ENCODE measurements around the gene NRP1.
A peak's percentile ranks its signal among the peaks of the same experiment; 100 is the strongest.

Gene NRP1

GRCh38 chr10:33260403-33261149 lies 73.9 kb downstream of the NRP1 start:
- DNase-seq (ENCODE audit: low spot score): no peak

GRCh38 chr10:33258967-33259366 lies 75.5 kb downstream of the NRP1 start:
- DNase-seq (ENCODE audit: low spot score): no peak

- no peak for DNase-seq (ENCODE audit: low spot score)
Observed at GRCh38 chr10:33257439-33258080, 76.9 kb downstream of the NRP1 start.

GRCh38 chr10:33256458-33256857 lies 78.0 kb downstream of the NRP1 start:
- no peak for DNase-seq (ENCODE audit: low spot score)

DNA sequence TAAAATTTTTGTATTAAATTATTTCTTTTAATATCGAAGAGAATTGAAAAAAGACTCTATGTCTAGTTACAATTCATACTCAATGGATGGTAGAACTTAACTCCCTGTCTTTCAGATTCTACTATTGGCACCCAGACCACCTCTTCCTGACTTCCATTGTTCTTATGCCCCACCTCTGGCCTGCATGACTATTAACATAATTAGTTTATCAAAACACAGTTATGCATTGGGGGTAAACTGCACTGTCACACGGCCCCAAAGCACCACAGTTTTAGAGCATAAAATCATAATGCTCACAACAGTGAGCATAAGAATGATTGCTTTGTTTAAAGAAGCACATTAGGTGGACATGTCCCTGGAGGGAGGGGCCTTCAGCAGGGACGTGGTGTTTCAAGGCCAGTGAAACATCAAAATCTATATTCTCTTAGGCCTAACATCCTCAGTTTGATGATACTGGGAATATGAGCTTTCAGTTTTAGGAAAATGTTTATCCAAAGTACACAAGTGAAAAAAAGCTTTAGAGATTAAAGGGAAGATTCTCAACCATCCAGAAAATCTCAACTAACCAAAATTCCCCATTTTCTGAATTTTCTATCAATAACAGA lies 79.8 kb downstream of the NRP1 start:
- DNase-seq (ENCODE audit: low spot score): no peak

- no peak for DNase-seq (ENCODE audit: low spot score)
Observed at GRCh38 chr10:33253411-33253810, 81.1 kb downstream of the NRP1 start.

- no peak for DNase-seq (ENCODE audit: low spot score)
Observed at GRCh38 chr10:33252794-33253203, 81.7 kb downstream of the NRP1 start.

- DNase-seq (ENCODE audit: low spot score): no peak
Observed at GRCh38 chr10:33252324-33252723, 82.1 kb downstream of the NRP1 start.

DNA sequence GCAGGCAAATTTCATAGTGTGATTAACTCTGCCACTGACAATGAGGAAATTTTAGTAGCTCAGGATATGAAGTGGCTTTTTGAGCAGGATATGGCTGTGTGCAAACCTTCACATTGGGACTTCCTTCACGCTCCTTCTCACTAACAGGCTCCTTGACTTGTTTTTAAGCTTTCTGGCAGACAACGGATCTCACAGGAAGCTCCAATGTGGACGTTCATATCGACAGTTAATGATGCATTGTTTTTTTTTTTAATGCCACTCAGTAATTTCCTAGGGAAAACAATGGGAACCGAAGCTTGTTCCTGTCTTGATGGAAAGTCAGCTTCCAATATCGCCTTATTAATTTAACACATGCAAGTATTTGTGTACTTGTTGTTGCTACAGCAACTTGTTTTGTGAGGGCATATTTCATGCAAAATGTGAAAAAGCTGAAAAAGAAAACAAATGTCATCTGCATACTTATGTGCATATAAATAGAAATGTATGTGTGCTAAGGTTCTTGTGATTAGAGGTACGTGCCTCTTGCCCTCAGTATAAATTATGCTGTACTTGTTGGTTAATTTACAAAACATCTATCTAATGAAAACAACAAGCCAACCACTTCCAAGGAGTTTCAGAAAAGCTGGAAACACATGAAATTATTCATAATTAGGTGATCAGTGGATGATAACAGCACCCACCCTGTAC lies 84.7 kb downstream of the NRP1 start:
- no peak for DNase-seq (ENCODE audit: low spot score)

DNA sequence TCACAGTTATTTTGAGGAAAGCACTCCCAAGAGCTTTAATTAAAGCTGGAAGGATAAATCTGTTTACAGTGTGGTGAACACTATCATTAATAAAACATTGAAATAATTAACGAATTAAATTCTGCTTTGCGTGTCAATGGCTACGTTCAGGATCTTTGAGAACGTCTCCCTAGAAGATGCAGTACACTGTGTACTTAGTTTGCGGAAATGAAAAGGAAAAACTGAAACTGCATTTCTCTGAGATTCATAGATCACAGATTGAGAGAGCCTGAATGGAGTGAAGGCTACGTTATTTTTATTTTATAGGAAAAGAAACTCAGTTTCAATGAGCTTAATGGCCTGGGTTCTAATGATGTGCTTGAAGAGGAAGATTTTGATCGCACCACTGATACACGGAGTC lies 85.3 kb downstream of the NRP1 start:
- no peak for DNase-seq (ENCODE audit: low spot score)

DNA sequence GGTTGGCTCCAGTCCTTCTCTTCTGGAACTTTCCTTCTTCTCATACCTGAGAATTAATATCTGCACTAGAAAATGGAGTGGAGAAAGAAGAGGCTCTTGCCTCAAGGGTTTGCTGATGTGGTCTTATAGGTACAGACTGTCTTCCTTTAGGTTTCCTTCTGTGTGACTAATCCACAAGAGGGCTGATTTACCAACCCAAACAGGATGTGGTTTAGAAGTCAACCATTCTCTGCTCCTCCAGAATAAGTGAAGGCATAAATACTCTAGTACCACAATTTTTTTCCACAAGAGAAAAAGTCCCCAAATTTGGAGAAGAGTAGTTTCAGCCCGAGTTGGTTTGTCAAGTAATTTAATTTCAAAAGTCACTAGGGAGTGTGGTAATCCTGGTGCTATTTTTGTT lies 85.8 kb downstream of the NRP1 start:
- DNase-seq (ENCODE audit: low spot score): peak; percentile 21

DNA sequence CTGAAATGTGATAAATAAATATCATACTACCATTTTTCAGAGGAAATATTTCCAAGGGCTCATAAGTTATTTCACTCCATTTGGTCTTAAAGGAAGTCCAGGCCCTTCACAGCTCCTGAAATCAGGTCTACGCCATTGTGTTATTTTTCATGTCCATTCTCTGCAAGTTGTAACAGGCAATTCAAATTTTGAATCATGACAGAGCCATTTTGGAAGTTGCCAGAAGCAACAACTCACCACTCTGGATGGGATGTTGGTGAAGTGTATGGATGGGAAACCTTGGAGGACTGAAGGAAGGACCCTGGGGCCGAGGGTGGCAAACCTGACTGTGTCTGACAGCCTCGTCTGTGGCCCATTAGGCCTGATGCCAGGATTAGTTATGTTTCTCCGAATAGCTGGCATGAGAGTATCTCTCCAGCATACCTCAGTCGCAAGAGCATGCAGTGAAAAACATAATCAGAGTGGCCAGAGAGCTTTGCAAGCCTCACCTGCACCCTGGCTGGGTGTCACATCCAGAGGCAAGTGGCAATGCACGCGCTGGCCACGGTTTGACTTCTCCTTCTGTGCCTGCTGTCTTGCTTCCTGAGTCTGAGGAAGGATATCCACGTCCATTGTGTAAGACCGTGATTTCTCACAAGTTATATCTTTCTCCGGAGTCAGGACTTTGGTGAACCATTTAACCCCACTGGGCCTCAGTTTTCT lies 87.1 kb downstream of the NRP1 start:
- no peak for DNase-seq (ENCODE audit: low spot score)

DNA sequence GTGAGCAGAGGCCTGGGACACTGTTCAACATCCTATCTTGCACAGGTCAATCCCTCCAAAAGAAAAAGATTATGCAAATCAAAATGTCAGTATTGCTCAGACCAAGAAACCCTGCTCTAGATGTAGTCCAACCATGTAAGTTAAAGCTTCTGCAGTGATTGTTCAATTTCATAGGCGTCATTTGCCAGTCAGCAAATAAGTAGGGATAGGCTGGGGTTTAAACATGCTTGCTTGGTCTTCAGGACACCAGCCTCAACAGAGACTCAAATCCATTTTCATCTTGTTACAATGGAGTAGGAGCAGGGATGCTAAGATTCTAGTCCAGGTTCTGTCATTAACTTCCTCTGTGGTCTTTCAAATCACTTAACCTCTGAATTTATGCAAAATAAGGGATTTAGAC lies 89.1 kb downstream of the NRP1 start:
- DNase-seq (ENCODE audit: low spot score): no peak

GRCh38 chr10:33244354-33244967 lies 90.0 kb downstream of the NRP1 start:
- DNase-seq (ENCODE audit: low spot score): no peak

GRCh38 chr10:33243703-33244102 lies 90.8 kb downstream of the NRP1 start:
- no peak for DNase-seq (ENCODE audit: low spot score)

DNA sequence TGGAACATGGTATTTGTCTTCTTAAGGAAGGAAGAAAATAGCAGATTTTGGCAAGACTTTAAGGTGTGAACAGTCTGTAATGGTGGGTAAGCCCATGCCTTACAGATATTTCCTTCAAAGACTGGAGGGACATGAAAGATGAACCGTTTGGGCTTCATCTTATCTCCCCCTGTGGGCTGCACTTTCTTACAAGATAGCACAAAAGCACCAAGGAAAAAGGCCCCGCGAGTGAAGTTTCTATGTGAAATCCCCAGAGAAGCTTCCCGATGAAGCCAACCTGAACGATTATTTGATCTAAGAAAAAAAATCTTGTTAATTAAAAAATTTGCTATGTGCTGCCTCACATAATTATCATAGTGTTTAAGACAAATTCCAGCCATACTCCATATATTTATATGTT lies 91.5 kb downstream of the NRP1 start:
- DNase-seq (ENCODE audit: low spot score): no peak

GRCh38 chr10:33241351-33241750 lies 93.1 kb downstream of the NRP1 start:
- no peak for DNase-seq (ENCODE audit: low spot score)

- no peak for DNase-seq (ENCODE audit: low spot score)
Observed at GRCh38 chr10:33240931-33241330, 93.5 kb downstream of the NRP1 start.

DNA sequence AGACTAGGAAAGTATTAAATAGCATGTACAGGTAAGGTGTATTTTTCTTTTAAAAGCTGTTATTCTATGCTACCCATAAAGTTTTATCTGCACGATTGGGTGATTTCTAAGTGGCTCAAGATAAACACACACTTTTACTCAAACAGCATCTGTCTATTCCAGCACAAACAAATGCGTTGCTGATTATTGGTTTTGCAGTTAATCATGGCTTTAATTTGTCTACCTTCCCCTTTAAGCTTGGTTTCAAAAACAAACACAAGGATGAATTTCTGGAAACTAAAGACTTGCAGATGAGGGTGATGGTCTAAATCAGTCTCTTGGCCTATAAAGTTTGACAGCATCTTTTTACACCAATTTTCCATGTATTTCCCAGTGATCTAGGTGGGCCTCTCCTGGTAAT lies 94.2 kb downstream of the NRP1 start:
- no peak for DNase-seq (ENCODE audit: low spot score)

- no peak for DNase-seq (ENCODE audit: low spot score)
Observed at GRCh38 chr10:33239257-33239656, 95.2 kb downstream of the NRP1 start.

- no peak for DNase-seq (ENCODE audit: low spot score)
Observed at GRCh38 chr10:33238643-33239042, 95.8 kb downstream of the NRP1 start.

Data from SW480 (cell line).